HEK293T (cell line): ENCODE data around the gene AAK1.
"Not testable (repeated sequence)": the region's sequence is repeated elsewhere in the genome, so short reads cannot be mapped to it uniquely, and the experiment has no call there.

Source experiments
- CTCF ChIA-PET: fragments of 350-600 bp; formaldehyde crosslinking; extraction: SDS; loops from one replicate; lab custom pipeline; 2021; ENCODE audit warnings: antibody characterized with exemption, inconsistent platforms; lab: Yijun Ruan, JAX
- POLR2A ChIA-PET: fragments of 350-600 bp; formaldehyde crosslinking; extraction: SDS; loops from one replicate; lab custom pipeline; 2020; ENCODE audit warnings: antibody characterized with exemption, inconsistent platforms; lab: Yijun Ruan, JAX
- DNase-seq: peaks from one replicate; pipeline ENCODE4 v3.0.0; 2012; ENCODE audit warnings: mixed read lengths; ENCODE audit errors: extremely low spot score
- ARNT ChIP-seq: fragments of 450-650 bp; IDR thresholded peaks from 2 replicates; pipeline ENCODE4 v1.6.1; 2017; ENCODE audit warnings: mild to moderate bottlenecking
- BHLHE40 ChIP-seq: fragments of 450-650 bp; IDR thresholded peaks from 2 replicates; pipeline ENCODE4 v1.6.1; 2016; ENCODE audit warnings: mild to moderate bottlenecking, moderate library complexity, borderline replicate concordance
- CTBP1 ChIP-seq: fragments of 450-650 bp; IDR thresholded peaks from 2 replicates; pipeline ENCODE4 v1.6.1; 2016; ENCODE audit warnings: borderline replicate concordance
- ELF4 ChIP-seq: fragments of 450-650 bp; IDR thresholded peaks from 2 replicates; pipeline ENCODE4 v1.6.1; 2017; ENCODE audit warnings: antibody characterized with exemption
- FOXA1 ChIP-seq: fragments of 450-650 bp; IDR thresholded peaks from 2 replicates; pipeline ENCODE4 v1.6.1; 2016; ENCODE audit warnings: mild to moderate bottlenecking
- FOXK2 ChIP-seq: fragments of 450-650 bp; IDR thresholded peaks from 2 replicates; pipeline ENCODE4 v1.6.1; 2016; ENCODE audit warnings: mild to moderate bottlenecking
- FOXM1 ChIP-seq: fragments of 450-650 bp; IDR thresholded peaks from 2 replicates; pipeline ENCODE4 v1.6.1; 2017; ENCODE audit warnings: mild to moderate bottlenecking, borderline replicate concordance
- HDGF ChIP-seq: fragments of 450-650 bp; IDR thresholded peaks from 2 replicates; pipeline ENCODE4 v1.6.1; 2017; ENCODE audit warnings: antibody characterized with exemption, borderline replicate concordance
- L3MBTL2 ChIP-seq: fragments of 450-650 bp; conservative IDR thresholded peaks from 2 replicates; pipeline ENCODE4 v1.6.1; 2016; ENCODE audit warnings: mild to moderate bottlenecking
- LEF1 ChIP-seq: fragments of 450-650 bp; IDR thresholded peaks from 2 replicates; pipeline ENCODE4 v1.6.1; 2017; ENCODE audit warnings: mild to moderate bottlenecking, borderline replicate concordance
- NFRKB ChIP-seq: fragments of 450-650 bp; IDR thresholded peaks from 2 replicates; pipeline ENCODE4 v1.6.1; 2016; ENCODE audit warnings: mild to moderate bottlenecking, moderate library complexity
- SP1 ChIP-seq: fragments of 450-650 bp; IDR thresholded peaks from 2 replicates; pipeline ENCODE4 v1.6.1; 2017
- SUZ12 ChIP-seq: fragments of 450-650 bp; IDR thresholded peaks from 2 replicates; pipeline ENCODE4 v1.6.1; 2016; ENCODE audit warnings: mild to moderate bottlenecking
- TARDBP ChIP-seq: fragments of 450-650 bp; IDR thresholded peaks from 2 replicates; pipeline ENCODE4 v1.6.1; 2016
- ZNF384 ChIP-seq: fragments of 450-650 bp; IDR thresholded peaks from 2 replicates; pipeline ENCODE4 v1.6.1; 2016
- TF ChIP-seq, protein P1 (sequence below): fragments of 450-650 bp; IDR thresholded peaks from 2 replicates; pipeline ENCODE4 v1.6.1; 2016

The AAK1 gene

DNA sequence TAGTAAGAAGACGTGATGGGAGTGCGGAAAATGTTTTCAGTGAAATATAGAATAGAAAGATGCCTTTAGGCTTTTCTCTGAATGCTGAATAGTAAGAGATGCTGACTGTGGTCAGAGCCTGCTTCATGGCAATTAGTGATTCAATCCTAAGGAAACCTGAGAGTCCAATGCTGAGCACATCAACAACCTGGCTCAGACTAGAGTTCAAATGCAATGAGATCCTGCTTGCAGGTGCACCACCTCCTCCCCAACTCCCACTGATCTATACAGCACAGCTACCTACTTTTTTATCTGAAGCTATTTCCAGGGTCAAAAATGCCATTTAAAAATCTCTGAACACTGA, 65.4 kb downstream of the AAK1 start:
- DNase-seq, result no peak
- ChIA-PET CTCF (interaction anchor here (0.6 kb wide), 1 partner anchor 21 kb away, joined by 3 read pairs; no protein-coding TSS in a partner anchor), POLR2A (no interaction called here)
- TF ChIP-seq, protein P1, sequence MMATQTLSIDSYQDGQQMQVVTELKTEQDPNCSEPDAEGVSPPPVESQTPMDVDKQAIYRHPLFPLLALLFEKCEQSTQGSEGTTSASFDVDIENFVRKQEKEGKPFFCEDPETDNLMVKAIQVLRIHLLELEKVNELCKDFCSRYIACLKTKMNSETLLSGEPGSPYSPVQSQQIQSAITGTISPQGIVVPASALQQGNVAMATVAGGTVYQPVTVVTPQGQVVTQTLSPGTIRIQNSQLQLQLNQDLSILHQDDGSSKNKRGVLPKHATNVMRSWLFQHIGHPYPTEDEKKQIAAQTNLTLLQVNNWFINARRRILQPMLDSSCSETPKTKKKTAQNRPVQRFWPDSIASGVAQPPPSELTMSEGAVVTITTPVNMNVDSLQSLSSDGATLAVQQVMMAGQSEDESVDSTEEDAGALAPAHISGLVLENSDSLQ, result no peak
- TF ChIP-seq CTBP1 (no peak), FOXA1 (no peak), TARDBP (no peak), LEF1 (no peak), HDGF (no peak), FOXM1 (no peak), SUZ12 (no peak), FOXK2 (no peak), L3MBTL2 (no peak), ARNT (no peak), ELF4 (no peak), SP1 (no peak), BHLHE40 (no peak), ZNF384 (no peak), NFRKB (no peak)

DNA sequence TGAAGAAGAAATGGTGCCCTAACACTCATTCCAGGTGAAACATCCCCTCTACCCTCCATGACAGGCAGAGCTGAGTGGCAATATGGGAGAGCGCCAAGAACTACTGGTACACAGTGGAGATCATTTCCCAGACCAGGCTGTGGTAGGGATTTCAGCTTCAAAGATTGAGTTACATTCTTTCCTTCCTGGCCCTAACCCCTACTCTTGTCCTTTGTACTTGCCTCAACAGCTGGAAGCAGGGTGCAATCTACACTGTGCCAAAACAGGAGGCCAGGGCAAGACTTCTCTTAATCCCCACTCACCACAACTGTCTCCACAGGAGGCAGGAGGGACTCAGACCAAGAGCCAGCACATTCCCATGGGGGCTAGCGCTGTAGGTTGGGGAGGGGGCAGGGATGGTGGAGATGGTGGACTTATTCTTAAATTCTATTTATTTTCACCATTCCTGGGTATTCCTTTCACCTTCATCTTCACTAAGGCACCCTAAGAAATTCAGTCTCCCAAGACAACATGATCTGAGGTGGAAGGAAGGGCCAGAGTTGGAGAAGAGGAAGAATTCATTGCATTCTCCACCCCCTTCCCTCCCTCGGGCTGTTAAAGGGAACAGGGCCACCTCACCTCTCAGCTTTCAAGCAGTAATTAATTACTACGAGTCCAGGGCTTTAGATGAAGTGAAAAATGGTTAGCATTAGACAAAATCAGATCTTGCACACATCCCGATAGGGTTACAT, 65.9 kb downstream of the AAK1 start:
- DNase-seq, result no peak
- ChIA-PET POLR2A (no interaction called here), CTCF (interaction anchor here (0.6 to 1.1 kb wide), 2 partner anchors 13 to 20 kb away, joined by 3 to 4 read pairs; no protein-coding TSS in a partner anchor)
- TF ChIP-seq L3MBTL2 (no peak), BHLHE40 (no peak), FOXA1 (no peak), SUZ12 (no peak), ARNT (no peak), NFRKB (no peak), FOXM1 (no peak), CTBP1 (no peak), ZNF384 (no peak), FOXK2 (no peak), HDGF (no peak), ELF4 (no peak), SP1 (no peak), LEF1 (no peak), TARDBP (no peak)
- TF ChIP-seq, protein P1, result no peak

- ChIA-PET POLR2A (no interaction called here), CTCF (interaction anchor here (1.1 kb wide), 1 partner anchor 12 kb away, joined by 4 read pairs; no protein-coding TSS in a partner anchor)
- TF ChIP-seq HDGF, result no peak
- TF ChIP-seq SP1, result no peak
- TF ChIP-seq FOXA1, result no peak
- no peak for TF ChIP-seq CTBP1
- no peak for TF ChIP-seq LEF1
- no peak for TF ChIP-seq ARNT
- TF ChIP-seq ZNF384, result no peak
- no peak for TF ChIP-seq L3MBTL2
- no peak for TF ChIP-seq TARDBP
- TF ChIP-seq, protein P1, result no peak
- TF ChIP-seq FOXM1, result no peak
- TF ChIP-seq FOXK2, result no peak
- no peak for TF ChIP-seq BHLHE40
- no peak for DNase-seq
Observed at GRCh38 chr2:69576880-69577279, 66.7 kb downstream of the AAK1 start.

- ChIA-PET CTCF (no interaction called here), POLR2A (no interaction called here)
- no peak for TF ChIP-seq TARDBP
- TF ChIP-seq, protein P1, result 0 out of 2 replicates have a peak, but pooled peaks have one; percentile 13
- no peak for DNase-seq
Observed at GRCh38 chr2:69575926-69576325, 67.6 kb downstream of the AAK1 start.

DNA sequence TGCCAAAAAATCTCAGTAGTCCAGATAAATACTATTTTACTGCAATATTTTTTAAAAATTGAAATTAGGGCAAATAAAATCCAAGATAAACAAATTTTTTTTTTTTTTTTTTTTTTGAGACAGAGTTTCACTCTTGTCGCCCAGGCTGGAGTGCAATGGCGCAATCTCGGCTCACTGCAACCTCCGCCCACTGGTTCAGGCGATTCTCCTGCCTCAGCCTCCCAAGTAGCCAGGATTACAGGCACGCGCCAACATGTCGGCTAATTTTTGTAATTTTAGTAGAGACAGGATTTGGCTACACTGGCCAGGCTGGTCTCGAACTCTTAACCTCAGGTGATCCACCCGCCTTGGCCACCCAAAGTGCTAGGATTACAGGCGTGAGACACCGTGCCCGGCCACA, 68.2 kb downstream of the AAK1 start:
- POLR2A ChIA-PET, CTCF ChIA-PET, DNase-seq: not testable (repeated sequence)

- TF ChIP-seq BHLHE40 (no peak), FOXA1 (no peak), FOXM1 (no peak)
- POLR2A ChIA-PET, result no interaction called here
- CTCF ChIA-PET, result interaction anchor here (1.0 to 1.1 kb wide), 2 partner anchors 8 to 11 kb away, joined by 3 read pairs; no protein-coding TSS in a partner anchor
- no peak for DNase-seq
Observed at GRCh38 chr2:69572641-69573040, 70.9 kb downstream of the AAK1 start.
